ENCODE measurements around the gene USP6NL.

GRCh38 chr10:11478807-11479206, 132.6 kb downstream of the USP6NL start:
- TF ChIP-seq, protein P1, sequence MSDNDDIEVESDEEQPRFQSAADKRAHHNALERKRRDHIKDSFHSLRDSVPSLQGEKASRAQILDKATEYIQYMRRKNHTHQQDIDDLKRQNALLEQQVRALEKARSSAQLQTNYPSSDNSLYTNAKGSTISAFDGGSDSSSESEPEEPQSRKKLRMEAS (IDR thresholded peaks at IDR 0.05; ENCODE audit: low read depth): no peak
- TF ChIP-seq REST (IDR thresholded peaks at IDR 0.05; ENCODE audit: low read depth, low read length) (no peak), TAF1 (IDR thresholded peaks at IDR 0.05; ENCODE audit: borderline replicate concordance, low read depth, low read length) (no peak), YY1 (IDR thresholded peaks at IDR 0.05; ENCODE audit: low read depth) (no peak), TEAD4 (IDR thresholded peaks at IDR 0.05; ENCODE audit: borderline replicate concordance, insufficient read depth) (no peak), SMC3 (IDR thresholded peaks at IDR 0.05; ENCODE audit: low read depth, low read length) (no peak)
- TF ChIP-seq, protein P2, sequence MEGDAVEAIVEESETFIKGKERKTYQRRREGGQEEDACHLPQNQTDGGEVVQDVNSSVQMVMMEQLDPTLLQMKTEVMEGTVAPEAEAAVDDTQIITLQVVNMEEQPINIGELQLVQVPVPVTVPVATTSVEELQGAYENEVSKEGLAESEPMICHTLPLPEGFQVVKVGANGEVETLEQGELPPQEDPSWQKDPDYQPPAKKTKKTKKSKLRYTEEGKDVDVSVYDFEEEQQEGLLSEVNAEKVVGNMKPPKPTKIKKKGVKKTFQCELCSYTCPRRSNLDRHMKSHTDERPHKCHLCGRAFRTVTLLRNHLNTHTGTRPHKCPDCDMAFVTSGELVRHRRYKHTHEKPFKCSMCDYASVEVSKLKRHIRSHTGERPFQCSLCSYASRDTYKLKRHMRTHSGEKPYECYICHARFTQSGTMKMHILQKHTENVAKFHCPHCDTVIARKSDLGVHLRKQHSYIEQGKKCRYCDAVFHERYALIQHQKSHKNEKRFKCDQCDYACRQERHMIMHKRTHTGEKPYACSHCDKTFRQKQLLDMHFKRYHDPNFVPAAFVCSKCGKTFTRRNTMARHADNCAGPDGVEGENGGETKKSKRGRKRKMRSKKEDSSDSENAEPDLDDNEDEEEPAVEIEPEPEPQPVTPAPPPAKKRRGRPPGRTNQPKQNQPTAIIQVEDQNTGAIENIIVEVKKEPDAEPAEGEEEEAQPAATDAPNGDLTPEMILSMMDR (IDR thresholded peaks at IDR 0.05): no peak
- TF ChIP-seq, protein P3, sequence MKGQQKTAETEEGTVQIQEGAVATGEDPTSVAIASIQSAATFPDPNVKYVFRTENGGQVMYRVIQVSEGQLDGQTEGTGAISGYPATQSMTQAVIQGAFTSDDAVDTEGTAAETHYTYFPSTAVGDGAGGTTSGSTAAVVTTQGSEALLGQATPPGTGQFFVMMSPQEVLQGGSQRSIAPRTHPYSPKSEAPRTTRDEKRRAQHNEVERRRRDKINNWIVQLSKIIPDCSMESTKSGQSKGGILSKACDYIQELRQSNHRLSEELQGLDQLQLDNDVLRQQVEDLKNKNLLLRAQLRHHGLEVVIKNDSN (IDR thresholded peaks at IDR 0.05; ENCODE audit: borderline replicate concordance, low read depth): no peak
